HCT116 (cell line): ENCODE data around the gene SH3YL1. TPM values are rescaled to one million over a fixed set of nuclear protein-coding genes. Genes with fewer than 3 reads are reported as not detected.

Experiments
- ATAC-seq: fragments of 200-7000 bp; cut with Tn5 transposase; 2 replicates; pipeline ENCODE4 v1.9.1; 2020; ENCODE audit warnings: mild to moderate bottlenecking, moderate library complexity
- BruUV-seq: library from RNA; stranded (reverse); fragments of 400-500 nt; replicated peaks from 2 replicates; lab custom pipeline; 2021; lab: Mats Ljungman, UMichigan
- CTCF ChIA-PET: fragments of 300-600 bp; sonication (Branson Sonifier 250); formaldehyde crosslinking; loops from one replicate; lab custom pipeline; 2021; ENCODE audit warnings: antibody characterized with exemption; lab: Charles Lee
- POLR2A ChIA-PET: fragments of 300-600, 350-600 bp; sonication (Branson Sonifier 250); formaldehyde crosslinking; loops from one replicate; lab custom pipeline; 2021; ENCODE audit warnings: antibody characterized with exemption; lab: Charles Lee
- RAD21 ChIA-PET, 2 experiments: fragments of 300-600 bp; sonication (Branson Sonifier 250); formaldehyde crosslinking; loops; one replicate each; lab custom pipeline; 2023; ENCODE audit warnings: low total read pairs in 2 of 2; ENCODE audit not compliant: uncharacterized antibody in 2 of 2, unreplicated experiment in 2 of 2, low non-redundant PET in 1 of 2; lab: Charles Lee
- DNase-seq: peaks from one replicate; pipeline ENCODE4 v3.0.0-alpha.2; 2010; ENCODE audit warnings: low read depth, low spot score
- H2AFZ ChIP-seq: fragments of 200-600 bp; shearing (Covaris generic), sonication (generic); 2 replicates; pipeline ENCODE4 v1.6.1; 2017; ENCODE audit warnings: low read depth, mixed run types, mixed read lengths, antibody characterized with exemption, low read length; ENCODE audit not compliant: poor library complexity, severe bottlenecking
- H3K27ac ChIP-seq: 2 replicates; pipeline ENCODE4 v1.5.1; 2012; ENCODE audit warnings: low read depth, low read length
- H3K27me3 ChIP-seq: fragments of 200-600 bp; sonication (generic); 2 replicates; pipeline ENCODE4 v1.6.1; 2016; ENCODE audit warnings: mixed run types, low read length, mixed read lengths; ENCODE audit not compliant: insufficient read depth
- H3K36me3 ChIP-seq, 2 experiments: fragments of 200-500 bp in 1 of 2; fragments of 200-600 bp in 1 of 2; sonication (Bioruptor generic) in 1 of 2; sonication (generic) in 1 of 2; 2 replicates each; pipeline versions ENCODE4 v1.5.1 to v1.6.1; 2014 to 2016; ENCODE audit warnings: low read length in 2 of 2, inconsistent platforms in 1 of 2, mixed read lengths in 1 of 2, mixed run types in 1 of 2; ENCODE audit not compliant: insufficient read depth in 2 of 2, control insufficient read depth in 1 of 2
- H3K4me1 ChIP-seq, 2 experiments: fragments of 200-600 bp in 1 of 2; sonication (generic) in 1 of 2; 2 replicates each; pipeline versions ENCODE4 v1.5.1 to v1.6.1; 2012 to 2017; ENCODE audit warnings: low read length in 2 of 2, inconsistent platforms in 1 of 2, mild to moderate bottlenecking in 1 of 2, mixed read lengths in 1 of 2, mixed run types in 1 of 2, moderate library complexity in 1 of 2; ENCODE audit not compliant: insufficient read depth in 2 of 2, control insufficient read depth in 1 of 2
- H3K4me2 ChIP-seq: fragments of 200-600 bp; sonication (generic); 2 replicates; pipeline ENCODE4 v1.6.1; 2017; ENCODE audit warnings: mixed run types, low read length, mixed read lengths
- H3K4me3 ChIP-seq, 2 experiments: fragments of 200-600 bp in 1 of 2; sonication (generic) in 1 of 2; replicated peaks in 1 of 2; 2 replicates each; pipeline ENCODE4 v1.5.1; 2011 to 2016; ENCODE audit warnings: low read length in 2 of 2, control low read depth in 1 of 2, low read depth in 1 of 2, mild to moderate bottlenecking in 1 of 2, mixed read lengths in 1 of 2, mixed run types in 1 of 2
- H3K79me2 ChIP-seq: fragments of 200-600 bp; sonication (generic); 2 replicates; pipeline ENCODE4 v1.6.1; 2017; ENCODE audit warnings: mild to moderate bottlenecking, mixed run types, low read length, moderate library complexity, mixed read lengths; ENCODE audit not compliant: insufficient read depth
- H3K9ac ChIP-seq: fragments of 200-600 bp; sonication (generic); 2 replicates; pipeline ENCODE4 v1.6.1; 2016; ENCODE audit warnings: low read length, mixed read lengths
- H3K9me2 ChIP-seq: fragments of 200-600 bp; sonication (generic), shearing (Covaris generic); 2 replicates; pipeline ENCODE4 v1.6.1; 2017; ENCODE audit warnings: mixed run types, mild to moderate bottlenecking, moderate library complexity; ENCODE audit not compliant: insufficient read depth
- H3K9me3 ChIP-seq, 2 experiments: fragments of 200-500 bp in 1 of 2; fragments of 200-600 bp in 1 of 2; sonication (Bioruptor generic) in 1 of 2; sonication (generic) in 1 of 2; 2 replicates each; pipeline ENCODE4 v1.6.1; 2014 to 2017; ENCODE audit warnings: low read length in 2 of 2, mixed read lengths in 2 of 2, inconsistent platforms in 1 of 2, low read depth in 1 of 2, mild to moderate bottlenecking in 1 of 2, mixed run types in 1 of 2, moderate library complexity in 1 of 2; ENCODE audit not compliant: control insufficient read depth in 1 of 2, insufficient read depth in 1 of 2
- H4K20me1 ChIP-seq: fragments of 200-600 bp; sonication (generic), shearing (Covaris generic); 2 replicates; pipeline ENCODE4 v1.6.1; 2017; ENCODE audit warnings: mixed run types, mild to moderate bottlenecking, moderate library complexity; ENCODE audit not compliant: insufficient read depth
- CBX3 ChIP-seq: IDR thresholded peaks from 2 replicates; pipeline ENCODE4 v1.6.1; 2012; ENCODE audit warnings: low read depth
- CEBPB ChIP-seq: IDR thresholded peaks from 2 replicates; pipeline ENCODE4 v1.6.1; 2012; ENCODE audit warnings: low read depth
- EGR1 ChIP-seq: IDR thresholded peaks from 2 replicates; pipeline ENCODE4 v1.6.1; 2012; ENCODE audit warnings: low read depth
- FOSL1 ChIP-seq: IDR thresholded peaks from 2 replicates; pipeline ENCODE4 v1.6.1; 2012; ENCODE audit warnings: low read depth
- JUND ChIP-seq: IDR thresholded peaks from 2 replicates; pipeline ENCODE4 v1.6.1; 2012
- RAD21 ChIP-seq: IDR thresholded peaks from 2 replicates; pipeline ENCODE4 v1.6.1; 2012; ENCODE audit warnings: low read depth, mild to moderate bottlenecking
- REST ChIP-seq: IDR thresholded peaks from 2 replicates; pipeline ENCODE4 v1.6.1; 2012; ENCODE audit warnings: low read depth
- YY1 ChIP-seq: IDR thresholded peaks from 2 replicates; pipeline ENCODE4 v1.6.1; 2011; ENCODE audit warnings: low read length, low read depth, moderate library complexity, mild to moderate bottlenecking; ENCODE audit not compliant: insufficient replicate concordance; ENCODE audit errors: extremely low read depth
- intact Hi-C: fragments of 100-400 bp; cut with micrococcal nuclease; formaldehyde crosslinking; loops from 2 replicates; pipeline ENCODE4 v1.10.0; 2022
- total RNA-seq: library from RNA; stranded (reverse); gene quantifications from one replicate; pipeline ENCODE4 v1.2.1, GENCODE V29; 2021; ENCODE audit not compliant: unreplicated experiment
- TF ChIP-seq, protein P1 (sequence below), 3 experiments: fragments of 200-600 bp in 1 of 3; sonication (generic) in 1 of 3; IDR thresholded peaks in 2 of 3; conservative IDR thresholded peaks in 1 of 3; 2 replicates each; pipeline ENCODE4 v1.5.1; 2012 to 2017; ENCODE audit warnings: low read depth in 2 of 3, low read length in 2 of 3, antibody characterized with exemption in 1 of 3, borderline replicate concordance in 1 of 3, control low read depth in 1 of 3, mild to moderate bottlenecking in 1 of 3, mixed read lengths in 1 of 3, mixed run types in 1 of 3, moderate library complexity in 1 of 3; ENCODE audit not compliant: insufficient read depth in 1 of 3
- TF ChIP-seq, protein P2 (sequence below): IDR thresholded peaks from 2 replicates; pipeline ENCODE4 v1.6.1; 2012
- TF ChIP-seq, protein P3 (sequence below): IDR thresholded peaks from 2 replicates; pipeline ENCODE4 v1.6.1; 2011; ENCODE audit warnings: mild to moderate bottlenecking, low read length, moderate library complexity; ENCODE audit not compliant: insufficient replicate concordance; ENCODE audit errors: extremely low read depth

The SH3YL1 gene
- total RNA-seq, 1 experiment from 2014 or later, result 32.8 TPM

DNA sequence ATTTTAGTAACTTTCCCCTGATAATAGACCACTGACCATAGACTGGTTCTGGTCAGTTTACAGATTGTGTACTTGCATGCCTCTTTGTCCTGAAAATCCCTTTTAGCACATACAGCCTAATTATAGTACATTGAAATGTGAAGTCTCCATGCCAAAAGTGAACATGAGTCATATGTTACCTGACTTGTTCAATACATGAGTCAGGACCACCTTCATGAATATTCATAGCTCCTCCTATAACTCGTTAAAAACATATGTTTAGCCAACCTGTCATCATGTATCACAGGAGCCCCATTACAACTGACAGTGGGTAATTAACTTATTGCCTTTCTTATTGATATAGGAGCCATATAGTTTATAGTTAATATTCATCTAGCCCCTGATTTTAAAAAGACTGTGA, 78.6 kb downstream of the SH3YL1 start:
- Histone ChIP-seq H3K27ac (no peak overlapping the region), H4K20me1 (no peaks in the 10 kb centered on the region), H3K36me3 (no peaks in the 10 kb centered on the region), H3K79me2 (no peaks in the 10 kb centered on the region), H3K9me3 (peaks cover 4% of the 10 kb centered on the region in 2 experiments; a peak in 1 of 4 replicates), H2AFZ (no peak overlapping the region), H3K9ac (no peak overlapping the region), H3K4me3 (no peak overlapping the region), H3K4me2 (no peak overlapping the region), H3K9me2 (no peaks in the 10 kb centered on the region), H3K4me1 (no peaks in the 10 kb centered on the region), H3K27me3 (no peaks in the 10 kb centered on the region)
- TF ChIP-seq YY1, result no peak
- TF ChIP-seq, protein P1, sequence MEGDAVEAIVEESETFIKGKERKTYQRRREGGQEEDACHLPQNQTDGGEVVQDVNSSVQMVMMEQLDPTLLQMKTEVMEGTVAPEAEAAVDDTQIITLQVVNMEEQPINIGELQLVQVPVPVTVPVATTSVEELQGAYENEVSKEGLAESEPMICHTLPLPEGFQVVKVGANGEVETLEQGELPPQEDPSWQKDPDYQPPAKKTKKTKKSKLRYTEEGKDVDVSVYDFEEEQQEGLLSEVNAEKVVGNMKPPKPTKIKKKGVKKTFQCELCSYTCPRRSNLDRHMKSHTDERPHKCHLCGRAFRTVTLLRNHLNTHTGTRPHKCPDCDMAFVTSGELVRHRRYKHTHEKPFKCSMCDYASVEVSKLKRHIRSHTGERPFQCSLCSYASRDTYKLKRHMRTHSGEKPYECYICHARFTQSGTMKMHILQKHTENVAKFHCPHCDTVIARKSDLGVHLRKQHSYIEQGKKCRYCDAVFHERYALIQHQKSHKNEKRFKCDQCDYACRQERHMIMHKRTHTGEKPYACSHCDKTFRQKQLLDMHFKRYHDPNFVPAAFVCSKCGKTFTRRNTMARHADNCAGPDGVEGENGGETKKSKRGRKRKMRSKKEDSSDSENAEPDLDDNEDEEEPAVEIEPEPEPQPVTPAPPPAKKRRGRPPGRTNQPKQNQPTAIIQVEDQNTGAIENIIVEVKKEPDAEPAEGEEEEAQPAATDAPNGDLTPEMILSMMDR (IDR thresholded peaks at IDR 0.05 in 2 of 3, conservative IDR thresholded peaks at IDR 0.05 in 1 of 3; ENCODE audit: borderline replicate concordance in 1 of 3, insufficient read depth in 1 of 3, low read depth in 2 of 3, low read length in 2 of 3), result no peak
- no peak for TF ChIP-seq RAD21
- no peak for TF ChIP-seq CBX3
- TF ChIP-seq FOSL1, result no peak
- TF ChIP-seq, protein P2, sequence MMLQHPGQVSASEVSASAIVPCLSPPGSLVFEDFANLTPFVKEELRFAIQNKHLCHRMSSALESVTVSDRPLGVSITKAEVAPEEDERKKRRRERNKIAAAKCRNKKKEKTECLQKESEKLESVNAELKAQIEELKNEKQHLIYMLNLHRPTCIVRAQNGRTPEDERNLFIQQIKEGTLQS, result no peak
- TF ChIP-seq, protein P3, sequence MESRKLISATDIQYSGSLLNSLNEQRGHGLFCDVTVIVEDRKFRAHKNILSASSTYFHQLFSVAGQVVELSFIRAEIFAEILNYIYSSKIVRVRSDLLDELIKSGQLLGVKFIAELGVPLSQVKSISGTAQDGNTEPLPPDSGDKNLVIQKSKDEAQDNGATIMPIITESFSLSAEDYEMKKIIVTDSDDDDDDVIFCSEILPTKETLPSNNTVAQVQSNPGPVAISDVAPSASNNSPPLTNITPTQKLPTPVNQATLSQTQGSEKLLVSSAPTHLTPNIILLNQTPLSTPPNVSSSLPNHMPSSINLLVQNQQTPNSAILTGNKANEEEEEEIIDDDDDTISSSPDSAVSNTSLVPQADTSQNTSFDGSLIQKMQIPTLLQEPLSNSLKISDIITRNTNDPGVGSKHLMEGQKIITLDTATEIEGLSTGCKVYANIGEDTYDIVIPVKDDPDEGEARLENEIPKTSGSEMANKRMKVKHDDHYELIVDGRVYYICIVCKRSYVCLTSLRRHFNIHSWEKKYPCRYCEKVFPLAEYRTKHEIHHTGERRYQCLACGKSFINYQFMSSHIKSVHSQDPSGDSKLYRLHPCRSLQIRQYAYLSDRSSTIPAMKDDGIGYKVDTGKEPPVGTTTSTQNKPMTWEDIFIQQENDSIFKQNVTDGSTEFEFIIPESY, result no peak
- no peak for TF ChIP-seq CEBPB
- no peak for TF ChIP-seq REST
- no peak for TF ChIP-seq EGR1
- TF ChIP-seq JUND, result no peak
- CTCF ChIA-PET, result no interaction called here
- POLR2A ChIA-PET, result no interaction called here
- BruUV-seq, result no TSS peak
- ATAC-seq (no peak), DNase-seq (no peak)
- RAD21 ChIA-PET, result no interaction called here
- intact Hi-C loops, result no loop called here
